Heart left ventricle (tissue), 16 donors: Measurements from ENCODE around the gene SLC19A2. TPM values are rescaled to one million over a fixed set of nuclear protein-coding genes. Genes with fewer than 3 reads are reported as not detected.
"Not testable (repeated sequence)": the region's sequence is repeated elsewhere in the genome, so short reads cannot be mapped to it uniquely, and the experiment has no call there.

ENCODE experiments used
- ATAC-seq, 4 donors: fragments of 200-7000 bp; cut with Tn5 transposase; one replicate each; pipeline ENCODE4 v1.9.1; 2020 to 2022; ENCODE audit warnings: moderate library complexity in 4 of 4, mild to moderate bottlenecking in 3 of 4, moderate number of reproducible peaks in 1 of 4
- DNase-seq, 5 donors: peaks; one replicate each; pipeline ENCODE4 v3.0.0-alpha.2; 2020
- H3K27ac ChIP-seq, 12 donors: fragments of 200-600 bp; sonication (generic) in 4 of 12; one replicate each; pipeline versions ENCODE4 v1.5.0 to v1.8.0; 2016 to 2022; ENCODE audit warnings: mild to moderate bottlenecking in 2 of 12
- H3K27me3 ChIP-seq, 9 donors: fragments of 200-600 bp; sonication (generic) in 2 of 9; one replicate each; pipeline versions ENCODE4 v1.5.1 to v1.8.0; 2016 to 2022; ENCODE audit warnings: mild to moderate bottlenecking in 3 of 9
- H3K36me3 ChIP-seq, 9 donors: fragments of 200-600 bp; sonication (generic) in 2 of 9; one replicate each; pipeline versions ENCODE4 v1.5.0 to v1.8.0; 2018 to 2022; ENCODE audit warnings: mild to moderate bottlenecking in 2 of 9
- H3K4me1 ChIP-seq, 12 donors: fragments of 200-600 bp; sonication (generic) in 4 of 12; one replicate each; pipeline versions ENCODE4 v1.5.0 to v1.8.0; 2016 to 2022; ENCODE audit warnings: mild to moderate bottlenecking in 3 of 12
- H3K4me3 ChIP-seq, 12 donors: fragments of 200-600 bp; sonication (generic) in 4 of 12; one replicate each; pipeline versions ENCODE4 v1.5.0 to v1.8.0; 2017 to 2022; ENCODE audit warnings: mild to moderate bottlenecking in 9 of 12, moderate library complexity in 4 of 12
- H3K9me3 ChIP-seq, 12 donors: fragments of 200-600 bp; sonication (generic) in 4 of 12; one replicate each; pipeline versions ENCODE4 v1.5.0 to v1.8.0; 2016 to 2022; ENCODE audit warnings: mild to moderate bottlenecking in 1 of 12
- POLR2A ChIP-seq, 2 donors: fragments of 450-650 bp; IDR thresholded peaks; one replicate each; pipeline ENCODE4 v1.6.1; 2017; ENCODE audit warnings: antibody characterized with exemption in 2 of 2, mild to moderate bottlenecking in 2 of 2, moderate library complexity in 2 of 2
- WGBS, 4 donors: extraction: QIAGEN DNeasy Blood & Tissue Kit in 2 of 4; methylation state at CpG; one replicate each; pipeline versions ENCODE4 v1.1.5 to v1.1.7; 2013 to 2018; 5-methylcytosine and 5-hydroxymethylcytosine counted together
- intact Hi-C, 10 donors: fragments of 100-400 bp; cut with DNase I; formaldehyde crosslinking; loops; one replicate each; pipeline versions ENCODE4 v1.11.1 to v1.14.2; 2022
- long read RNA-seq, 3 donors: library from polyadenylated mRNA; unstranded; transcript quantifications; one replicate each; pipeline ENCODE4 v2.0.0, GENCODE V29; 2020 to 2021
- polyA plus RNA-seq, 2 donors: library from polyadenylated mRNA; stranded (reverse); fragments of 200-250 nt; gene quantifications; one replicate each; pipeline ENCODE4 v1.2.3, GENCODE V29; 2013
- total RNA-seq, 9 donors: library from RNA; depleted of rRNA in 2 of 9; stranded (reverse); fragments of >200 nt in 2 of 9; fragmentation: NEBNext Ultra II Directional in 3 of 9; extraction: Animal tissue kit (Norgen Biotek cat#: 25700) in 3 of 9; gene quantifications; one replicate each; pipeline versions ENCODE4 v1.1.0 to v1.2.4, GENCODE V29; 2016 to 2023
- TF ChIP-seq, protein P1 (sequence below), 12 donors: fragments of 200-600 bp; sonication (generic) in 4 of 12; IDR thresholded peaks; one replicate each; pipeline versions ENCODE4 v1.5.0 to v1.8.0; 2018 to 2022; ENCODE audit warnings: antibody characterized with exemption in 12 of 12, mild to moderate bottlenecking in 5 of 12
- donor health status: ischemic (EF 13 %, LVEDD 7.1; RV severe dilation, severe dysfunction).
- donor health status: healthy with polysubstance abuse.
- donor health status: DM: no; HTN: yes; CAD: no.
- donor health status: DM: no; HTN: no; CAD: no.
- donor health status: ischemic (EF 25% LVEDD 6.9; RV normal size, moderate dysfunction).
- donor health status: ischemic (EF 25% LVEDD 5.7; RV mildly dilated, moderate dysfunction).
- donor health status: healthy.
- donor health status: DM: yes; HTN: yes; CAD: no.
- donor health status: ischemic (EF 35%, LVEDD 5.7; RV mildly dilated, moderate dysfunction).
- donor health status: nonischemic (EF 11% LVEDD 7.7; RV severe dilation, severe dysfunction).
- donor health status: DM: yes; HTN: yes; CAD: no.
- donor health status: PGD.
- donor health status: ischemic (EF 29% LVEDD 5.4; RV normal size, mild dysfunction).
- donor health status: nonischemic (EF 23%, LVEDD 6.1; RV moderate dilation, normal function).

Gene SLC19A2, protein sequence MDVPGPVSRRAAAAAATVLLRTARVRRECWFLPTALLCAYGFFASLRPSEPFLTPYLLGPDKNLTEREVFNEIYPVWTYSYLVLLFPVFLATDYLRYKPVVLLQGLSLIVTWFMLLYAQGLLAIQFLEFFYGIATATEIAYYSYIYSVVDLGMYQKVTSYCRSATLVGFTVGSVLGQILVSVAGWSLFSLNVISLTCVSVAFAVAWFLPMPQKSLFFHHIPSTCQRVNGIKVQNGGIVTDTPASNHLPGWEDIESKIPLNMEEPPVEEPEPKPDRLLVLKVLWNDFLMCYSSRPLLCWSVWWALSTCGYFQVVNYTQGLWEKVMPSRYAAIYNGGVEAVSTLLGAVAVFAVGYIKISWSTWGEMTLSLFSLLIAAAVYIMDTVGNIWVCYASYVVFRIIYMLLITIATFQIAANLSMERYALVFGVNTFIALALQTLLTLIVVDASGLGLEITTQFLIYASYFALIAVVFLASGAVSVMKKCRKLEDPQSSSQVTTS
- total RNA-seq (10 to 100 TPM in 6 of 9 donors, 1 to 10 TPM in 3; 8.2 to 27.3 (median 13.8) TPM), polyA plus RNA-seq (10 to 100 TPM; 14.9 to 67.2 TPM)
- long read RNA-seq, donor 1, transcript SLC19A2-201 (6 exons, 3,671 nt), result major isoform, 10 of 19 reads
- long read RNA-seq, donor 1, partial matches to known transcripts, result 7 of 19 reads
- long read RNA-seq, donor 1, other reads (novel, unspliced or antisense), result 1 of 19 reads
- long read RNA-seq, donor 2, transcript SLC19A2-201 (6 exons, 3,671 nt), result major isoform, 54 of 90 reads
- long read RNA-seq, donor 2, partial matches to known transcripts, result 27 of 90 reads
- long read RNA-seq, donor 2, other reads (novel, unspliced or antisense), result 9 of 90 reads
- long read RNA-seq, donor 3, transcript SLC19A2-201 (6 exons, 3,671 nt), result major isoform, 29 of 42 reads
- long read RNA-seq, donor 3, partial matches to known transcripts, result 9 of 42 reads
- long read RNA-seq, donor 3, other reads (novel, unspliced or antisense), result 3 of 42 reads

DNA sequence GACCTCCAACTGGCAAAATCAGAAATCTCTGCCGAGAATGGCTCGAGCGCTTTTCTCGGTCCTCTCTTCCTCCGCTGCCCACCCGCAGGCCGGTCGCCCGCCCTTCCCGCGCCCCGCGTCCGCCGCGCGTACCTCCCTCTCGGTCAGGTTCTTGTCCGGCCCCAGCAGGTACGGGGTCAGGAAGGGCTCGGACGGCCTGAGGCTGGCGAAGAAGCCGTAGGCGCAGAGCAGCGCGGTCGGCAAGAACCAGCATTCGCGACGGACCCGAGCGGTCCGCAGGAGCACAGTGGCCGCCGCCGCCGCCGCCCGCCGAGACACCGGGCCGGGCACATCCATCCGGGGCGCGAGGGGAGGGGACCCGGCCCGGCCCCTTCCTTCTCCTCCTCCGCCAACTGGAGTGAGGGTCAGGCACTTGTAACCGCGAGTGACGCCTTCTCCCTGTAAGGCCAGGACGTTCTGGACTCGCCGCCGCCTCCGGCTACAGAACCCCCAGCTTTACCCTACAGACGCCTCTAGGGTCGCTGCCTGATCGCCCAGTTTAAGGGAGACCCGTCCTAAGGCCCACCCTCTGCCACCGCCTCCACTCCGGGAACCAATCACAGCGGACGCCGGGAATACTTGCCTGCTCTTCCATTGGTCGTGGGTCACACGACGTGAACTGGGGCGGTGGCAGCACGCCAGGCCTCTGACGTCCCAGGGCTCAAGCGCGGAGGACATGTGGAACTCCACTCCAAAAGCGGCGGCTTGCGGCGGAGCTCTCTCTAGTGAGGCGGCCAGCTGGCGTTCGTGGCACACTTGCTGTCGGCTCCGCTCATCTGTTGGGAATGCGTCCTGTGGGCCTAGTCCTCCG is at the start of gene SLC19A2:
TSS of gene SLC19A2 (minus strand) at position 514 of the 850 bp plus-strand sequence. CDS start at position 336, 178 bp downstream.
- Histone ChIP-seq H3K27ac (peak within 1 kb of the TSS; percentile 94 to 99 (median 98)), H3K9me3 (no peaks in the 10 kb centered on the region), H3K36me3 (no peaks in the 10 kb centered on the region), H3K4me3 (peak within 1 kb of the TSS; percentile 50 to 95 (median 84)), H3K4me1 (peaks cover 0 to 40% (median 19%) of the 10 kb centered on the region in 12 donors), H3K27me3 (no peaks in the 10 kb centered on the region)
- TF ChIP-seq POLR2A (IDR thresholded peaks at IDR 0.05), result peak; percentile 75 to 98
- TF ChIP-seq, protein P1, sequence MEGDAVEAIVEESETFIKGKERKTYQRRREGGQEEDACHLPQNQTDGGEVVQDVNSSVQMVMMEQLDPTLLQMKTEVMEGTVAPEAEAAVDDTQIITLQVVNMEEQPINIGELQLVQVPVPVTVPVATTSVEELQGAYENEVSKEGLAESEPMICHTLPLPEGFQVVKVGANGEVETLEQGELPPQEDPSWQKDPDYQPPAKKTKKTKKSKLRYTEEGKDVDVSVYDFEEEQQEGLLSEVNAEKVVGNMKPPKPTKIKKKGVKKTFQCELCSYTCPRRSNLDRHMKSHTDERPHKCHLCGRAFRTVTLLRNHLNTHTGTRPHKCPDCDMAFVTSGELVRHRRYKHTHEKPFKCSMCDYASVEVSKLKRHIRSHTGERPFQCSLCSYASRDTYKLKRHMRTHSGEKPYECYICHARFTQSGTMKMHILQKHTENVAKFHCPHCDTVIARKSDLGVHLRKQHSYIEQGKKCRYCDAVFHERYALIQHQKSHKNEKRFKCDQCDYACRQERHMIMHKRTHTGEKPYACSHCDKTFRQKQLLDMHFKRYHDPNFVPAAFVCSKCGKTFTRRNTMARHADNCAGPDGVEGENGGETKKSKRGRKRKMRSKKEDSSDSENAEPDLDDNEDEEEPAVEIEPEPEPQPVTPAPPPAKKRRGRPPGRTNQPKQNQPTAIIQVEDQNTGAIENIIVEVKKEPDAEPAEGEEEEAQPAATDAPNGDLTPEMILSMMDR (IDR thresholded peaks at IDR 0.05), result peak in 9 of 12 donors; percentile 15 to 61 (median 40)
- ATAC-seq (peak; percentile 94 to 99 (median 97)), DNase-seq (peak; percentile 99 to 100 (median 100))
- intact Hi-C loops, result loop anchor here in 5 of 10 donors (5.0 to 10.0 kb wide), 2 partner anchors 118 to 309 kb away; partner anchors contain the start of genes BLZF1 (in 3 of the 5), NME7 (in 3 of the 5) and METTL18 (in 2 of the 5)
- 0 to 1% (median 0%) methylated on average over 60 to 85 of the region's 85 CpGs for WGBS, 4 donors

DNA sequence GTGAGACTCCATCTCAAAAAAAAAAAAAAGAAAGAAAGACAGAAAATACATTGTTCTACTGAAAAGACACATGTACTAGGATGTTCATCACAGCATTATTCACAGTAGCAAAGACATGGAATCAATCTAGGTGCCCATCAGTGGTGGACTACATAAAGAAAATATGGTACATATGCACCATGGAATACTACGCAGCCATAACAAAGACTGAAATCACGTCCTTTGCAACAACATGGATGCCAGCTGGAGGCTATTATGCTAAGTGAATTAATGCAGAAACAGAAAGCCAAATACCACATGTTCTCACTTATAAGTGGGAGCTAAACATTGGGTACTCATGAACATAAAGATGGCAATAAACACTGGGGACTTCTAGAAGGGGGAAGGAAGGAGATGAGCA is 48.9 kb upstream of the SLC19A2 start:
- H3K4me1 ChIP-seq, result no peaks in the 10 kb centered on the region
- DNase-seq, result no peak

DNA sequence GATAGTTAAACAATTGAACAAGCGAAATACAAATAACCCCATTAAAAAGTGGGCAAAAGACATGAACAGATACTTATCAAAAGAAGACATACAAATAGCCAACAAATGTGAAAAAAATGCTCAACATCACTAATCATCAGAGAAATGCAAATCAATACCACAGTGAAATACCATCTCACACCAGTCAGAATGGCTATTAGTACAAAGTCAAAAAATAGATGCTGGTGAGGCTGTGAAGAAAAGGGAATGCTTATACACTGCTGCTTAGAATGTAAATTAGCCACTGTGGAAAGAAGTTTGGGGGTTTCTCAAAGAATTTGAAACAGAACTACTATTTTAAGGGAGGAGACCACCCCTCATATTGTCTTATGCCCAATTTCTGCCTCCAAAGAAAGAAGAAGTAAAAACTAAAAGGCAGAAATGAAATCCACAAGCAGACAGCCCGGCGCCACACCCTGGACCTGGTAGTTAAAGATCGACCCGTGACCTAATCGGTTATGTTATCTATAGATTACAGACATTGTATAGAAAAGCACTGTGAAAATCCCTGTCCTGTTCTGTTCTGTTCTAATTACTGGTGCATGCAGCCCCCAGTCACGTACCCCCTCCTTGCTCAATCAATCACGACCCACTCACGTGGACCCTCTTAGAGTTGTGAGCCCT is 47.9 kb upstream of the SLC19A2 start:
- DNase-seq, H3K27me3 ChIP-seq, H3K4me1 ChIP-seq, H3K4me3 ChIP-seq, H3K9me3 ChIP-seq, H3K36me3 ChIP-seq, ATAC-seq, H3K27ac ChIP-seq: not testable (repeated sequence)
- intact Hi-C loops, result loop anchor here in 1 of 10 donors (5.0 kb wide), 1 partner anchor 61 kb away; no protein-coding TSS in a partner anchor
- 90 to 92% (median 91%) methylated on average over 9 of the region's 9 CpGs for WGBS, 4 donors

More for the DNA sequence above, 48.9 kb upstream of the SLC19A2 start:
- H3K9me3 ChIP-seq, result peaks cover 0 to 3% (median 0%) of the 10 kb centered on the region in 12 donors
- intact Hi-C loops, result loop anchor here in 1 of 10 donors (5.0 kb wide), 1 partner anchor 62 kb away; no protein-coding TSS in a partner anchor
- no peak overlapping the region for H3K4me3 ChIP-seq
- TF ChIP-seq, protein P1 (IDR thresholded peaks at IDR 0.05), result no peak
- no peak for TF ChIP-seq POLR2A (IDR thresholded peaks at IDR 0.05)
- no peak overlapping the region for H3K27ac ChIP-seq
- no peak for ATAC-seq
- H3K27me3 ChIP-seq, result no peaks in the 10 kb centered on the region
- 86 to 92% (median 91%) methylated on average over 2 of the region's 2 CpGs for WGBS, 4 donors
- no peaks in the 10 kb centered on the region for H3K36me3 ChIP-seq
